GM12872 (cell line): Measurements from ENCODE around the gene GOLGA5.

ENCODE experiments used
- TF ChIP-seq, protein P1 (sequence below): IDR thresholded peaks from 3 replicates; pipeline ENCODE4 v1.5.1; 2011; ENCODE audit warnings: low read depth, mild to moderate bottlenecking, low read length, moderate library complexity; ENCODE audit not compliant: insufficient read depth

GOLGA5 gene

DNA sequence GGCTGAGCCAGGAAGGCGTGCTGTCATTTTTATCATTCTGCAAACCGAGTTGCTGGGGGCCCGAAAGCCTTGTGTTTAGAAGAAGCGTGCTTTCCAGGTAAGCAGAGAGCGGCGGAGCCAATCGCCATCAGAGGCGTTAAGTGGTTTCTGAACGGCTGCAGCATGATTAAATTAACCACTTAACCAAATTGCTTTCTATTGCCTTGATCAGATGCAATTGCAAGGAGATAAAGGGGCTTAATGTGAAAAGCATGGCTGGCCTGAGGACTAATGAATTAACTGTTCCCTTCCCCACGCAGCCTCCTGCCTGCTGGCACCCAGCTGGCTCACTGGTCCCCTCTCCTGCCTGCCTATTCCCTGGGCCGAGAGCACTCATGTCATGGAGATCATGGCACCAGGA, 92.2 kb downstream of the GOLGA5 start:
- TF ChIP-seq, protein P1, sequence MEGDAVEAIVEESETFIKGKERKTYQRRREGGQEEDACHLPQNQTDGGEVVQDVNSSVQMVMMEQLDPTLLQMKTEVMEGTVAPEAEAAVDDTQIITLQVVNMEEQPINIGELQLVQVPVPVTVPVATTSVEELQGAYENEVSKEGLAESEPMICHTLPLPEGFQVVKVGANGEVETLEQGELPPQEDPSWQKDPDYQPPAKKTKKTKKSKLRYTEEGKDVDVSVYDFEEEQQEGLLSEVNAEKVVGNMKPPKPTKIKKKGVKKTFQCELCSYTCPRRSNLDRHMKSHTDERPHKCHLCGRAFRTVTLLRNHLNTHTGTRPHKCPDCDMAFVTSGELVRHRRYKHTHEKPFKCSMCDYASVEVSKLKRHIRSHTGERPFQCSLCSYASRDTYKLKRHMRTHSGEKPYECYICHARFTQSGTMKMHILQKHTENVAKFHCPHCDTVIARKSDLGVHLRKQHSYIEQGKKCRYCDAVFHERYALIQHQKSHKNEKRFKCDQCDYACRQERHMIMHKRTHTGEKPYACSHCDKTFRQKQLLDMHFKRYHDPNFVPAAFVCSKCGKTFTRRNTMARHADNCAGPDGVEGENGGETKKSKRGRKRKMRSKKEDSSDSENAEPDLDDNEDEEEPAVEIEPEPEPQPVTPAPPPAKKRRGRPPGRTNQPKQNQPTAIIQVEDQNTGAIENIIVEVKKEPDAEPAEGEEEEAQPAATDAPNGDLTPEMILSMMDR: no peak

DNA sequence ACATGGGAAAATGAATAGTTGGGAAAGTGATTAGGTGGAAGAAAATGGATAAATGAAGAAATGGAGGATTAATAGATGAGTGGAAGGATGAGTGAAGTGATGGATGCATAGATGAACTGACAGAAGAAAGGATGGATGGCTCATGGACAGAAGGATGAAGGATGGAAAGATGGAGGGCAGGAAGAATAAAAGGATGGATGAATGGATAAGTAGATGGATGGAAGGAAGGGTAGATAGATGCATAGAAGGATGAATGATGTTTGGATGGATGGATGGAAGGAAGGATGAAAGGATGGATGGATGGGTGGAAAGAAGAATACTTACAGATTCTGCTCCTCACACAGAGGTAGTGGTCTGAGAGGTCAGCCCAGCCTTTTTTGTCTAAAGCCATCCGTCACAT, 93.1 kb downstream of the GOLGA5 start:
- TF ChIP-seq, protein P1: no peak

DNA sequence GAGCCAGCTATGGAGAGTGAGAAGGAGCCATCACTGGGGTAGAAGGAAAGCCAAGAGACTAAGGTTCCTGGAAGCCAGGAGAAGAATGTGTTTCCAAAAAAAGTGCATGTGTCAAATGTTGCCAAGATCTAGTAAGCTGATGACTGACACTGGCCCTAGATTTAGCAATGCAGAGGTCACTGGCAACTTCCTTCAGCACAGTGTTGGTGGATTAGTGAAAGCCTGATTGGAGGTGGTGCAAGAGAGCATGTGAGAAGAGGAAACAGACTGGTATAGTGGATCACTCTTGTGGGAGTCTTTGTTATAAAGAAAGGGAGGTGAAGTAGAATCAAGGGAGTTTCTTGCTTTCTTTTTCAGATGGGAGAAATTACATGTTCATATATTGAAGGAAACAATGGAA, 94.8 kb downstream of the GOLGA5 start:
- TF ChIP-seq, protein P1: no peak
